CD8-positive, alpha-beta memory T cell (primary cell): ENCODE results near the gene TDP2. TPM values are rescaled to one million over a fixed set of nuclear protein-coding genes. Genes with fewer than 3 reads are reported as not detected.
A peak's percentile ranks its signal among the peaks of the same experiment; 100 is the strongest.
"Not testable (repeated sequence)": the region's sequence is repeated elsewhere in the genome, so short reads cannot be mapped to it uniquely, and the experiment has no call there.

Experiments
- CTCF ChIA-PET: fragments of 350-600 bp; sonication (Branson Sonifier 250); formaldehyde crosslinking; loops from one replicate; lab custom pipeline; 2021; ENCODE audit warnings: antibody characterized with exemption; lab: Charles Lee
- POLR2A ChIA-PET: fragments of 350-600 bp; sonication (Branson Sonifier 250); formaldehyde crosslinking; loops from one replicate; lab custom pipeline; 2021; ENCODE audit warnings: antibody characterized with exemption; lab: Charles Lee
- DNase-seq, 5 donors: peaks; one replicate each; pipeline versions ENCODE4 v3.0.0 to v3.0.0-alpha.2; 2020 to 2022; ENCODE audit warnings: mixed read lengths in 1 of 5
- H3K27ac ChIP-seq: one replicate; pipeline ENCODE4 v1.7.0; 2013; ENCODE audit warnings: low read depth, mild to moderate bottlenecking, low read length, moderate library complexity
- H3K27me3 ChIP-seq: 2 replicates; pipeline ENCODE4 v1.7.0; 2013; ENCODE audit warnings: low read length, mild to moderate bottlenecking; ENCODE audit not compliant: insufficient read depth, poor library complexity, severe bottlenecking
- H3K36me3 ChIP-seq: 2 replicates; pipeline ENCODE4 v1.7.0; 2013; ENCODE audit warnings: mild to moderate bottlenecking, low read length, moderate library complexity; ENCODE audit not compliant: insufficient read depth
- H3K4me1 ChIP-seq: 2 replicates; pipeline ENCODE4 v1.7.0; 2013; ENCODE audit warnings: mild to moderate bottlenecking, low read length, moderate library complexity; ENCODE audit not compliant: insufficient read depth
- H3K4me3 ChIP-seq: 2 replicates; pipeline ENCODE4 v1.7.0; 2013; ENCODE audit warnings: mild to moderate bottlenecking, low read length
- H3K9me3 ChIP-seq: 2 replicates; pipeline ENCODE4 v1.7.0; 2013; ENCODE audit warnings: mild to moderate bottlenecking, low read length
- H3K27ac Mint-ChIP-seq, 8 donors: one replicate each; pipeline ENCODE4 v1.8.0; 2020 to 2021; ENCODE audit warnings: mixed read lengths in 8 of 8, mild to moderate bottlenecking in 6 of 8, inconsistent platforms in 3 of 8, moderate library complexity in 3 of 8
- H3K27me3 Mint-ChIP-seq, 2 donors: one replicate each; pipeline ENCODE4 v1.8.0; 2020 to 2021; ENCODE audit warnings: mixed read lengths in 2 of 2, mild to moderate bottlenecking in 1 of 2, moderate library complexity in 1 of 2
- H3K36me3 Mint-ChIP-seq, 3 donors: one replicate each; pipeline ENCODE4 v1.8.0; 2020 to 2021; ENCODE audit warnings: mixed read lengths in 3 of 3, inconsistent platforms in 1 of 3, mild to moderate bottlenecking in 1 of 3
- H3K4me1 Mint-ChIP-seq, 3 donors: one replicate each; pipeline ENCODE4 v1.8.0; 2020 to 2021; ENCODE audit warnings: mixed read lengths in 3 of 3, inconsistent platforms in 1 of 3, mild to moderate bottlenecking in 1 of 3
- H3K4me3 Mint-ChIP-seq, 7 donors: one replicate each; pipeline ENCODE4 v1.8.0; 2020 to 2021; ENCODE audit warnings: mixed read lengths in 7 of 7, mild to moderate bottlenecking in 6 of 7, moderate library complexity in 4 of 7, inconsistent platforms in 2 of 7
- H3K9me3 Mint-ChIP-seq, 5 donors: one replicate each; pipeline ENCODE4 v1.8.0; 2020 to 2022; ENCODE audit warnings: mixed read lengths in 5 of 5, mild to moderate bottlenecking in 3 of 5, moderate library complexity in 2 of 5, inconsistent platforms in 1 of 5
- polyA plus RNA-seq: library from polyadenylated mRNA; unstranded; fragments of 300-500 nt; fragmentation: Illumina TruSeq; gene quantifications from one replicate; pipeline ENCODE4 v1.2.3, GENCODE V29; 2021
- total RNA-seq, 2 experiments: library from RNA; stranded (reverse); gene quantifications; one replicate each; pipeline ENCODE4 v1.2.3, GENCODE V29; 2021

The TDP2 gene
- total and polyA plus RNA-seq, 3 experiments from 2014 or later: 46.1 to 50.6 (median 49.8) TPM

GRCh38 chr6:24699521-24700359, 33.0 kb upstream of the TDP2 start:
- H3K27me3 Mint-ChIP-seq: no peaks in the 10 kb centered on the region
- H3K4me1 Mint-ChIP-seq: peaks cover 12 to 31% (median 28%) of the 10 kb centered on the region in 3 donors
- H3K9me3 Mint-ChIP-seq: no peaks in the 10 kb centered on the region
- H3K9me3 ChIP-seq: no peaks in the 10 kb centered on the region
- H3K27me3 ChIP-seq: no peaks in the 10 kb centered on the region
- peaks cover 12% of the 10 kb centered on the region for H3K36me3 ChIP-seq
- H3K36me3 Mint-ChIP-seq: peaks cover 0 to 44% (median 6%) of the 10 kb centered on the region in 3 donors
- no peak overlapping the region for H3K4me3 Mint-ChIP-seq
- H3K27ac Mint-ChIP-seq: peak overlapping the region in 7 of 8 donors; percentile 25 to 80 (median 48)
- no peak overlapping the region for H3K27ac ChIP-seq
- ChIA-PET POLR2A (interaction anchor here (1.0 kb wide), 1 partner anchor 115 kb away, joined by 4 read pairs; no protein-coding TSS in a partner anchor), CTCF (no interaction called here)
- H3K4me3 ChIP-seq: no peak overlapping the region
- DNase-seq: no peak
- no peaks in the 10 kb centered on the region for H3K4me1 ChIP-seq

GRCh38 chr6:24696097-24696496, 29.4 kb upstream of the TDP2 start:
- H3K36me3 Mint-ChIP-seq: peaks cover 0 to 14% (median 3%) of the 10 kb centered on the region in 3 donors
- CTCF ChIA-PET: interaction anchor here (0.8 to 1.8 kb wide), 3 partner anchors 16 to 116 kb away, joined by 3 to 5 read pairs (median 3); no protein-coding TSS in a partner anchor
- Histone ChIP-seq H3K9me3 (no peaks in the 10 kb centered on the region), H3K4me1 (no peaks in the 10 kb centered on the region), H3K36me3 (peaks cover 4% of the 10 kb centered on the region), H3K4me3 (no peak overlapping the region), H3K27me3 (no peaks in the 10 kb centered on the region), H3K27ac (no peak overlapping the region)
- peaks cover 5 to 23% (median 23%) of the 10 kb centered on the region in 3 donors for H3K4me1 Mint-ChIP-seq
- DNase-seq: no peak
- peak overlapping the region in 2 of 8 donors; percentile 40 to 90 for H3K27ac Mint-ChIP-seq
- H3K4me3 Mint-ChIP-seq: no peak overlapping the region
- H3K9me3 Mint-ChIP-seq: no peaks in the 10 kb centered on the region
- POLR2A ChIA-PET: no interaction called here
- no peaks in the 10 kb centered on the region for H3K27me3 Mint-ChIP-seq

- H3K9me3 ChIP-seq, H3K27me3 ChIP-seq, H3K4me3 Mint-ChIP-seq, H3K4me3 ChIP-seq, H3K4me1 ChIP-seq, H3K27me3 Mint-ChIP-seq, H3K36me3 ChIP-seq, H3K9me3 Mint-ChIP-seq, H3K27ac ChIP-seq, POLR2A ChIA-PET: not testable (repeated sequence)
- peak; percentile 4 to 60 (median 44) for DNase-seq
- peak overlapping the region in 3 of 8 donors; percentile 23 to 61 (median 53) for H3K27ac Mint-ChIP-seq
- H3K36me3 Mint-ChIP-seq: peaks cover 0 to 11% (median 0%) of the 10 kb centered on the region in 3 donors
- H3K4me1 Mint-ChIP-seq: peaks cover 4 to 20% (median 19%) of the 10 kb centered on the region in 3 donors
- CTCF ChIA-PET: interaction anchor here (0.8 to 2.9 kb wide), 4 partner anchors 17 to 116 kb away, joined by 3 to 14 read pairs (median 4); no protein-coding TSS in a partner anchor
These were observed 28.9 kb upstream of the TDP2 start for GRCh38 chr6:24695635-24696034.

- no peaks in the 10 kb centered on the region for H3K27me3 ChIP-seq
- CTCF ChIA-PET: interaction anchor here (1.1 to 2.9 kb wide), 2 partner anchors 113 to 264 kb away, joined by 3 to 14 read pairs; no protein-coding TSS in a partner anchor
- H3K4me1 Mint-ChIP-seq: peaks cover 4 to 14% (median 13%) of the 10 kb centered on the region in 3 donors
- H3K27me3 Mint-ChIP-seq: no peaks in the 10 kb centered on the region
- no peak for DNase-seq
- H3K4me3 Mint-ChIP-seq: no peak overlapping the region
- peaks cover 0 to 3% (median 0%) of the 10 kb centered on the region in 3 donors for H3K36me3 Mint-ChIP-seq
- H3K9me3 Mint-ChIP-seq: no peaks in the 10 kb centered on the region
- peaks cover 4% of the 10 kb centered on the region for H3K36me3 ChIP-seq
- no peaks in the 10 kb centered on the region for H3K4me1 ChIP-seq
- no peak overlapping the region for H3K27ac ChIP-seq
- H3K27ac Mint-ChIP-seq: no peak overlapping the region
- H3K4me3 ChIP-seq: no peak overlapping the region
- no peaks in the 10 kb centered on the region for H3K9me3 ChIP-seq
- POLR2A ChIA-PET: no interaction called here
These were observed 27.5 kb upstream of the TDP2 start for GRCh38 chr6:24694198-24694597.

GRCh38 chr6:24692848-24693592, 26.3 kb upstream of the TDP2 start:
- ChIA-PET POLR2A (no interaction called here), CTCF (interaction anchor here (2.9 kb wide), 1 partner anchor 112 kb away, joined by 14 read pairs; no protein-coding TSS in a partner anchor)
- no peaks in the 10 kb centered on the region for H3K36me3 Mint-ChIP-seq
- peaks cover 4 to 14% (median 13%) of the 10 kb centered on the region in 3 donors for H3K4me1 Mint-ChIP-seq
- Histone ChIP-seq H3K27ac (no peak overlapping the region), H3K36me3 (peaks cover 4% of the 10 kb centered on the region), H3K4me1 (no peaks in the 10 kb centered on the region), H3K9me3 (no peaks in the 10 kb centered on the region), H3K27me3 (no peaks in the 10 kb centered on the region), H3K4me3 (no peak overlapping the region)
- no peaks in the 10 kb centered on the region for H3K9me3 Mint-ChIP-seq
- H3K27me3 Mint-ChIP-seq: no peaks in the 10 kb centered on the region
- peak overlapping the region in 2 of 8 donors; percentile 5 to 56 for H3K27ac Mint-ChIP-seq
- H3K4me3 Mint-ChIP-seq: no peak overlapping the region
- DNase-seq: no peak

GRCh38 chr6:24692415-24692814, 25.7 kb upstream of the TDP2 start:
- Histone ChIP-seq H3K9me3 (no peaks in the 10 kb centered on the region), H3K27me3 (no peaks in the 10 kb centered on the region), H3K27ac (no peak overlapping the region), H3K4me3 (no peak overlapping the region), H3K4me1 (no peaks in the 10 kb centered on the region), H3K36me3 (peaks cover 4% of the 10 kb centered on the region)
- Mint-ChIP-seq H3K9me3 (no peaks in the 10 kb centered on the region), H3K36me3 (peaks cover 0 to under 1% (median under 1%) of the 10 kb centered on the region in 3 donors), H3K27ac (no peak overlapping the region), H3K27me3 (no peaks in the 10 kb centered on the region), H3K4me1 (peaks cover 4 to 14% (median 13%) of the 10 kb centered on the region in 3 donors), H3K4me3 (no peak overlapping the region)
- DNase-seq: no peak
- POLR2A ChIA-PET: no interaction called here
- CTCF ChIA-PET: interaction anchor here (1.6 to 2.9 kb wide), 2 partner anchors 111 to 112 kb away, joined by 7 to 14 read pairs; no protein-coding TSS in a partner anchor

GRCh38 chr6:24692003-24692402, 25.3 kb upstream of the TDP2 start:
- Mint-ChIP-seq H3K4me3 (no peak overlapping the region), H3K9me3 (no peaks in the 10 kb centered on the region), H3K27me3 (no peaks in the 10 kb centered on the region), H3K27ac (peak overlapping the region in 1 of 8 donors; percentile 24), H3K4me1 (peaks cover 4 to 14% (median 13%) of the 10 kb centered on the region in 3 donors), H3K36me3 (peaks cover 0 to 4% (median 3%) of the 10 kb centered on the region in 3 donors)
- no peaks in the 10 kb centered on the region for H3K9me3 ChIP-seq
- H3K27ac ChIP-seq: no peak overlapping the region
- no peaks in the 10 kb centered on the region for H3K4me1 ChIP-seq
- CTCF ChIA-PET: interaction anchor here (1.6 kb wide), 1 partner anchor 111 kb away, joined by 7 read pairs; no protein-coding TSS in a partner anchor
- no peak for DNase-seq
- no peaks in the 10 kb centered on the region for H3K27me3 ChIP-seq
- POLR2A ChIA-PET: no interaction called here
- H3K36me3 ChIP-seq: peaks cover 4% of the 10 kb centered on the region
- H3K4me3 ChIP-seq: no peak overlapping the region
